GM18508 (cell line): Measurements from ENCODE around the gene ZNF573.
"Not testable (repeated sequence)": the region's sequence is repeated elsewhere in the genome, so short reads cannot be mapped to it uniquely, and the experiment has no call there.

Experiments used
- ATAC-seq: cut with Tn5 transposase; IDR thresholded peaks from one replicate; pipeline ENCODE4 v1.9.1; 2021; ENCODE audit warnings: moderate number of reproducible peaks; ENCODE audit not compliant: insufficient read depth, unreplicated experiment

The ZNF573 gene

DNA sequence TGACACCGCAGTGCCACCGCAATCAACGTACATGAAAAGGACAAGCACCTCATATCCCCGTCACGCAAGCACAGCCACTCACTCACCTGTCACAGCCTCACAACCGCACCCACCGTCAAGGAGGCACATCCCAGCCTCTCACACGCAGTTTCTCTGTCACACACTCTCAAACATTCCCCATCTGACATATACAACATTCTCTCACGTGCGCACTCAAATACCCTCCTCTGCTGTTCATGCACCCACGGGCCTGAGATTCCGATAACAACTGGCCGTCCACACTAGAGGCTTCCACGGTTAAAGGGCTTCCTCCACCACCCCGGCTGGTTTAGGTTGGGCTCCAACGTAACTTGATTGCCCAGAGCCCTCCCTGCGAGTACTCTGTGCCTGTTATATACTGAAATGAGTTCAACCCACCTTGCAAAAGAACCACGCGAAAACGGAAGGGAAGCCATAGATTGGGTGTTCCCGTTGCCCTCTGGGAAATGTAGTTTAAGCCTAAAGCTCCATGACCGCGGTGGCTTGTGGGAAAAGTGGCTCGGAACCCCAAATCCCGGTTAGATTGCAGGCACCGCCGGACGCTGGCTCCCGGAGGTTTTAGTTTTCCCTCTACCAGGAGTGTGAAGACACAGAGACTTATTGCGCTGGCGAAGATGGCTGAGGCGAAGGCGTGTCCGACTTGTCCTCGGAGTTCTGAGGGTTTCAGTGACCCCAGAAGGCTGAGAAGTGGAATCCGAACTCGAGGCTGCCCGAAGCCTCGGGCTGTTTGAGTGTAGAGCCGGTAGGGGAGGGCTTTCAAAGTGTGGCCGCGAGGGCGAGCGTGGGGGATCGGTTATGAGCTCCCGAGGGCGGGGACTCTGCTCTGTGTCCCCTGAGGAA, at the start of gene ZNF573:
ZNF573 (minus strand) TSS at position 460 of the 879 bp plus-strand sequence. CDS start 5,857 bp downstream, outside the sequence.
- ATAC-seq: peak; percentile 68

DNA sequence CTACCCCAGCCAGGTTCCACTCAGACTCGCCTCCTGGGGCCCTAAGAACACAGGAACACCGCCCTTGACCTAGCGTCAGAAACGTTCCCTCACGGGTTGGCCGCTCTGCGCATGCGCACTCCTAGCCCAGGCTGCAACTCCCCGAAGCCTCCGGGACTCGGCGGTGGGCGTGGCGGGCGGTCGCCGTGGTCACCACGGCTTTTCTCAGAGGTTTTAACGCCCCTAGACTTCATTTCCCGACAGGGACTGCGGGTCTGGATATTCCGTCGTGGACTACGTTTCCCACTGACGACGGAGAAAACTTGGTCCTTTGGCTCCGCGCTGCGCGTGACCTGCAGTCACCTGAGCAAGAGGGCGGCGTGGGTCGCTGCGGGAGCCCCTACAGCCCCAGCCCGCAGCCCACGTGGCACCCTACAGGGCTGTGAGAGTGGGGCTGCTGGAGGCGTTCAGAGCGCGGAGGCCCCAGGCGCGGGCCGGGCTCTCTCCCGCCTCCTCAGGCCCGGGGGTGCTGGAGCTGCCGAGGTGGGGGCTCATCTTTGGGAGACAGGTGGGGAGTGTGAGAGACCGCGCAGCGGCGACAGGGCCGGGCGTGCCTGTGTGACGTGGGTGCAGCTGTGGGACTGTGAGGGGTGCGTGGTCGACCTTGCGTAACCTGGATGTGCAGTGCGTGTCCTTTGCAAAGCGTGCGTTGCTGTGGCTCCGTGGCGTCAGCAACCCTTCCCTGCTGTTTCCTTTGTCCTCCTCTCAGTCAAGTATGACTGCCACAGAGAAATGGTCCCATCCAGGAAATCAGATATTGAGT, 38.0 kb upstream of the ZNF573 start:
- ATAC-seq: no peak

DNA sequence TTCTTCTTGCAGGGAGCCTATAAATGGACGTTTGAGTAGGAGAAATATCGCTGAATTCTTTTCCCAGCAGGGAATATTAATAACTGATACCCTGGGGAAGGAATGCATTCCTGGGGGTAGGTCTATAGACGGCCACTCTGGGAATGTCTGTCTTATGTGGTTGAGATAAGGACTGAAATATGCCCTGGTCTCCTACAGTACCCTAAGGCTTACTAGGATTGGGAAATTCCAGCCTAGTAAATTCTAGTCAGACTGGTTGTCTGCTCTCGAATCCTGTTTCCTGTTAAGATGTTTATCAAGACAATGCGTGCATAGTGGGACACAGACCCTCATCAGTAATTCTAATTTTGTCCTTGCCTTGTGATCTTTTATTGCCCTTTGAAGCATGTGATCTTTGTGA, 36.2 kb upstream of the ZNF573 start:
- not testable (repeated sequence) for ATAC-seq

DNA sequence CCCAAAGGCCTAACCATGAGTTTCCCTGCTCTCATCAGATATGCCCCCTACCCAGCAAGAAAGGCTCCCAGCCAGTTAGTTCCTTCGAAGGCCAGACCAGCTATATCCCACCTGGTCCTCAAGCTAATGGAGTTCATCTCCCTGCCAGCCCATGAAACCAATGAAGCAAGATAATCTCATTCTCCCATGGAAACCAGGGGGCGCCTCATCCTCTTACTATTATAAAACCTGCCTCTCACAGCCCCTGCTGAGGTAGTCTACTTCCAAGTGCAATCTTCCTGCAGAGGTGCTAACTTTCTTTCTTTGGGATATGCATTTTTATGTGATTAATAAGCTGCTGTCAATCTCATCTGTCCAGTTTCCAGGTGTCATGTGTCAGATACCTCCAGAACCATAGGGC, 34.0 kb upstream of the ZNF573 start:
- ATAC-seq: no peak

DNA sequence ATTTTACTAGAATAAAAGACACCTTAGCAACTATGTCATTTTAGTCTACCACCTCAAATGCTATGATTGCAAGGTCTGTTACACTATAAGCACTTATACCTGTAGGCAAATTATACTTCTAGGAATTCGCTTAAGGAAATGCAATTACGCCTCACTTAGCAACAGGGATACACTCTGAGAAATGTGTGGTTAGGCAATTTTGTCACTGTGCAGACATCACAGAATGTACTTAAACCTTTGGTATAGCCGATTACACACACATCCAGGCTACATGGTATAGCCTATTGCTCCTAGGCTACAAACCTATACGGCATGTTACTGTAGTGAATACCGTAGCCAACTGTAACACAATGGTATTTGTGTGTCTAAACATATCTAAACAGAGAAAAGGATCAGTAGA, 30.0 kb upstream of the ZNF573 start:
- ATAC-seq: no peak

DNA sequence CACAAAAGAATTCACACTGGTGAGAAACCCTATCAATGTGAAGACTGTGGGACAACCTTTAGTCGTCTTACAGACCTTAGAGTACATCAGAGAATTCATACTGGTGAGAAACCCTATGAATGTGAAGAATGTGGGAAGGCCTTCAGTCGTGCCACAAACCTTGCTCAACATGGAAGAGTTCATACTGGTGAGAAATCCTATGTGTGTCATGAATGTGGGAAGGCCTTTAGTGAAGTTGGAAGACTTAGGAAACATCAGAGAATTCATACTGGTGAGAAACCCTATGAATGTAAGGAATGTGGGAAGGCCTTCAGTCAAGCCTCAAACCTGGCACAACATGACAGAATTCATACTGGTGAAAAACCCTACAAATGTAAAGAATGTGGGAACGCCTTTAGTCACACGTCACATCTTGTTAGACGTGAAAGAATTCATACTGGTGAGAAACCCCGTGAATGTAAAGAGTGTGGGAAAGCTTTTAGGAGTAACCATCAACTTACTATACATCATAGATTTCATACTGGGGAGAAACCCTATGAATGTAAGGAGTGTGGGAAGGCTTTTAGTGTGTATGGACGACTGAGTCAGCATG, 24.0 kb upstream of the ZNF573 start:
- ATAC-seq: no peak

DNA sequence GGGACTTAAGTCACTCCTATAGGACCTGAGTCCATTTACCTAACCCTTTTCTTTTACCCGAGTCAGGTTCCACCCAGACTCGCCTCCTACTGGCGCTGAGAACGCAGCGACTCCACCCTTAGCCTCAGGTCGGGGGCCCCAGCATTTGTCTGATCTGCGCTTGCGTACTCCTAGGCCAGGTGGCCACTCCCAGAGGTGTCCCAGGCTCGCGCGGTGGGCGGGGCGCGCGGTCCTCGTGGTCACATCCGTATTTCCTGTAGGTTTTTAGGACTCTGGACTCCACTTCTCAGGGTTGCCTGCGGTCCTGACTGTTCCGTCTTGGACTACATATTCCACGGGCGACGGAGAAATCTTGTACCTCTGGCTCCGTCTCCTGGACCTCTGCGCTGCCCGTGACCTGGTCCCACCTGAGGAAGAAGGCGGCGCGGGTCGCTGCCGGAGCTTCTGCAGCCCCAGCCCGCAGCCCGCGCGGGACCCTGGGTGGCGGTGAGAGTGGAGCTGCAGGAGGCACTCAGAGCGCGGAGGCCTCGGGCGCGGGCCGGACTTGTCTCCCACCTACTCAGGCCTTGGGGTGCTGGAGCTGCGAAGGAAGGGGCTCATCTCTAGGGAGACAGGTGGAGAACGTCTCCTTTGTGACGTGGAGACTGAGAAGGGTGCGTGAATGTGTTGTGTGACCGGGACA, 11.0 kb upstream of the ZNF573 start:
- no peak for ATAC-seq

DNA sequence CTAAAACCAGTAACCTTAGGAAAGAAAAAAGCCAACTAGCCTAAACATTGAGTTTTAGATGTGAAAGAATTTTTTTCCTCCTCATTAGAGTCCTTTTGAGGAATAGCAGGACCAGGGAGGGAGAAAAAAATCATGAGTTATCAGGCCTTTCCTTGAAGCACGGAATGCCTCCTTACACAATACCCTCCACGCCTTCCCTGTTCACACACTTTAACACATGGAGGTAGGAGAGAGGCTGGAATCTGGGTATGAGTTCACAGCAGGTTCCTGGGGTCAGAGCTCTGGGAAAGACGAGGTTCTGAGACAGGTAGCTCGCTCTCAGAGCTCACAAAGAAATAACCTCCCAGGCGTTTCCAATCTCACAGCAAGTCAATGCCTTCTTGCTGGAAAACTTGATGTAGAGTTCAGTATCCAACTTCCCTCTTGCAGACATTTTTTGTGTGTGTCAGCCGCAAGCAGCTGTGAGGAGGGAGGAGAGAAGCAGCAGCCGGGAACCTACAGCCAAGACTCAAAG, 716 bp downstream of the ZNF573 start:
- ATAC-seq: no peak

DNA sequence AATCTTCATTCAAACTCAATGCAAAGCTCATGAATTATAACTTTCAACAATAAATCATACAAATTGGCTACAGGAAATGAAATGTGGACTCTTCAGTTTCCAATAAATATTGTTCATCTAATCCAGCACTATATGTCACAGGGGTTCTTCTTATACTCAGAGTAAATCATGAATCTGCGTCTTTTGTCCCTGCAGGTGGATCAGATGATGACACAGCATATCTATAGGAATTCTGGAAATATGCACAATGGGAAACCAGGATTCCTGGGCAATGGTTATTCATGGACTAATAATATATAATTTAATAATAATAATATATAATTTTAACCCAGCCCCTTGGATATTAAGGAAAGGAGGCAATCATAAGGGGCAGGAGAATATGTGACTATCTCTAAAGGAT, 8.4 kb downstream of the ZNF573 start:
- no peak for ATAC-seq

DNA sequence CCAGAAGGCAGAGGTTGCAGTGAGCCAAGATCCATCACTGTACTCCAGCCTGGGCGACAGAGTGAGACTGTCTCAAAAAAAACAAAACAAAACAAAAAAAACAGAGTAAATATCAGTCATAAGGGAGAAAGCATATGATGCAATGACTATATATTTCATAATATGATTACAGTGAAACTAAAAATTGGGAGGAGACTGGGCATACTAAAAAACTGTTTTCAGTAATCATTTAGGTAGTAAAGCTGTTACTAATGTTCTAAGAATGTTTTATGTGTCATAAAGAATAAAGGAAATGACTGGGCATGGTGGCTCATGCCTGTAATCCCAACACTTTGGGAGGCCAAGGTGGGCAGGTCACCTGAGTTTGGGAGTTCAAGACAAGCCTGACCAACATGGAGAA, 15.9 kb downstream of the ZNF573 start:
- ATAC-seq: no peak

DNA sequence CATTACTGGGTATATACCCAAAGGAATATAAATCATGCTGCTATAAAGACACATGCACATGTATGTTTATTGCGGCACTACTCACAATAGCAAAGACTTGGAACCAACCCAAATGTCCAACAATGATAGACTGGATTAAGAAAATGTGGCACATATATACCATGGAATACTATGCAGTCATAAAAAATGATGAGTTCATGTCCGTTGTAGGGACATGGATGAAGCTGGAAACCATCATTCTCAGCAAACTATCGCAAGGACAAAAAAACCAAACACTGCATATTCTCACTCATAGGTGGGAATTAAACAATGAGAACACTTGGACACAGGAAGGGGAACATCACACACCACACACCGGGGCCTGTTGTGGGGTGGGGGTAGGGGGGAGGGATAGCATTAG, 21.7 kb downstream of the ZNF573 start:
- not testable (repeated sequence) for ATAC-seq

DNA sequence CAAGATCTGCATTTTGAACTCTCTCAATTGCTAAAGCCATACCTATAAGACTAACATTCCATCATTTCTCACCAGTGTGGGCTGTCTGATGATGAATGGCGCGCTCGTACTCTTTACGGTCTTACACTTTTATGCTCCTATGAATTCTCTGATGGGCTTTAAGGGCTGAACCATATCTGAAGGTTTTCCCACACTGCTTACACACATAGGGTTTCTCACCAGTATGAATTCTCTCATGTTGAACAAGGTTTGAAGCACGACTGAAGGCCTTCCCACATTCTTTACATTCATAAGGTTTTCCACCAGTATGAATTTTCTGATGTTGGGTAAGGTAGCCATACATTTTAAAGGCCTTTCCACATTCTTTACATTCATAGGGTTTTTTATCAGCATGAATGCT, 41.0 kb downstream of the ZNF573 start:
- ATAC-seq: no peak

DNA sequence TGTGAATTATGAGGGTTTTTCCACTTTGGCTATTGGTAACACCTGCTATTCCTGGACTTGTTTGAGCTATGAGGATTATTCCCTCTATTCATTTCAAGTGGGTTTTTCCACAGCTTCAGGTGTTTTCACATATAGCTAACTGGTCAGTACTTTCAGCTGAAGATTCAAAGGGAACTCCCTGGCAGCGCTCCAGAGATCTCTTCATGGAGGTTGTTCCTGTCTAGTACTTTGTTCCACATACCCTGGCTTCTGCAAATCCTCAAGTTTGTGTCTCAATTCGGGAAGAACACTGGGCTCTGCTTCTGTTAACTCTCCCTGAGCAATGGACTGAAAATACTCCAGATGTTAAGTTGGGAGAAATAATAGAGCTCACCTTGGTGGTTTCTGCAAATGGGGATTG, 54.2 kb downstream of the ZNF573 start:
- ATAC-seq: no peak

DNA sequence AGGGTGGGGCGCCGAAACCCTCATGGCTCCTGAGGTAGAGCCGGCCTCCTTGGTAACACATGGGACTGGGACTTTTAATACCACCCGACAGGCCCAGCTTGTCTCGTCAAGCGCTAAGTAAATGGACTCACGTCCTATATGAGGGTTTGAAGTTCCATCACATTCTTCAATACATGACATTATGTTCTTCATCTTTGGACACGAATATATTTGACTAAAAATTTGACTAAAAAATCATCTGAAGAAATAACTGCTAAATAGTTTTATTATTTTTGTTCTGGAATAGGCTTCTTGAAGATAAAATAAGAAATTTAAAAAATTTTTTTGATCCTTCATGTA, 59.5 kb downstream of the ZNF573 start:
- no peak for ATAC-seq

DNA sequence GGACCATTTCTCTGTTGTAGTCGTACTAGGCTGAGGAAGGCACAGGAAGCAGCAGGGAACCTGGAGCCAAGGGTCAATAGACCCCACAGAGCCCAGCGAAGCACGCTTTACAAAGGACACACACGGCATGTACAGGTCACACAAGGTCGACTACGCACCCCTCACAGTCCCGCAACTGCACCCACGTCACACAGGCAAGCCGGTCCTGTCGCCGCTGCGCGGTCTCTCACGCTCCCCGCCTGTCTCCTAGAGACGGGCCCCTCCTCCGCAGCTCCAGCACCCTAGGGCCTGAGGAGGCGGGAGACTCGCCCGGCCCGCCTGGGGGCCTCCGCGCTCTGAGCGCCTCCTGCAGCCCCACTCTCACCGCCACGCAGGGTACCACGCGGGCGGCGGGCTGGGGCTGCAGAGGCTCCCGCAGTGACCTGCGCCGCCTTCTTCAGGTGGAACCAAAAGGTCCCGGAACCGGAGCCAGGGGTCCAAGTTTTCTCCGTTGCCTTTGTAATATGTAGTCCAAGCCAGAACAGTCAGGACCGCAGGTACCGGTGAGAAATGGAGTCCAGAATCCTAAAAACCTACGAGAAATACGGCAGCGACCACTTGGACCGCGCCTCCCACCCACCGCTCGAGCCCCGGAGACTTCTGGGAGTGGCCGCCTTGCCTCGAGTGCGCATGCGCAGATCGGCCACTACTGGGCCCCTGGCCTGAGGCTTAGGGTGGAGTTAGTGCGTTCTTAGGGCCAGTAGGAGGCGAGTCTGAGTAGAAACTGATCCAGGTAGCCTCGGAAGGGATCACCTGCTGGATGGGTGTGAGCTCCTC, 60.1 kb downstream of the ZNF573 start, which contains the start of gene ZNF607:
ZNF607 (minus strand) TSS at position 651 of the 816 bp plus-strand sequence. CDS start 8,143 bp downstream, outside the sequence.
- no peak for ATAC-seq

DNA sequence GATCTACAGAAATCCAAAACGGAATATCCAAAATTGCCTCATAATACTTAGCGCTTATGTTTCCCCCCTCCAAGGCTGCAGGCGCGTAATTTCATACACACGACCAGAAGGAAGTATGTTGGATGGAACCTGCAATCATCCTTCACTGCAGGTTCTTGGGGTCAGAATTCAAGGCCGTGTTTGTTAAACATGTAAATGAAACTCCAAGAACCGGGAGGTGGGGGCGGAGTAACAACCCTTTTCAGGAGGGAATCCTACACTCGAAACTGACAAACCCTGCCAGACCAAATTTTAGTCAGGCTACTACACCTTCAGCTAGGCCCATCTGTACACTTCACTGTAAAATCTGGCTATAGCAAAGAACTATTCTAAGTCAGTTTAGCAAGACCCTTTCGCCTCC, 61.1 kb downstream of the ZNF573 start:
- ATAC-seq: no peak

DNA sequence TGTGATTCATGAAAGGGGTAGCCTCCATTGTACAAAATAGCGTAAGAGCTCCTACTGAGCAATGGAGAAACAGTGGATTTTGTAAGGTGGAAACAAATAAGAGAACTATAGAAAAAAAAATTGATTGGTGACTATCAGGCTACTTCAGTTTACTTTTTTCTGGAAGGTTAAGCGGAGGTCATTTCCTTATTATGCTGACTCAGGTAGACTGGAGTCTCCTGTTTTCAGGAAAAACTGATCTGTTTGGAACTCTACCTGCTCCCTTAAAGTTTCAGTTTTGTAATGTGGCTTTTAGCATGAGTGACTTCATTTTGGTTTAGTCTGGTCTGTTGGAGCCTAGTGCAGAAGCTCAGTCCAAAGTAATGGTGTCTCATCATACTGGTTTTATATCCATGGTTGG, 63.2 kb downstream of the ZNF573 start:
- no peak for ATAC-seq

DNA sequence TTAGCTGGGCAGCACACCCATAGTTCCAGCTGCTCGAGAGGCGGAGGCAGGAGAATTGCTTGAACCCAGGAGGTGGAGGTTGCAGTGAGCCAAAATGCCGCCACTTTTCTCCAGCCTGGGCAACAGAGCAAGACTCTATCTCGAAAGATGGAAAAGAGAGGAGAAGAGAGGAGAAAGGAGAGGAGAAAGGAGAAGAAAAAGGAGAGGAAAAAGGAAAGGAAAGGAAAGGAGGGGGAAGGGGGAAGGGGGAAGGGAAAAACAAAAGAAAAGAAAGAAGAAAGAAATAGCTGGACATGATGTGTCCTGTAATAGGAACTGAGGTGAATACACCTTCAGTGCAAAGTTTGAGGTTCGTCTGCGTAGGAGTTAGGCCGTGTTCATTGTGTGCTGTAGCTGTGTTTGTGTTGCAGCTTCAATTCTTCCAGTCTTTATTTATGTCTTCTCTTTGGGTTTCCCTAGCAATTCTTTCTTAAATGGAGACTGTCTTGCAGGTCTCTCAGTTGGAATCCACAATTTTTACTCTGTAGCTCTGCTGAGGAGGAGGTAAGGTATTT, 73.3 kb downstream of the ZNF573 start:
- no peak for ATAC-seq

DNA sequence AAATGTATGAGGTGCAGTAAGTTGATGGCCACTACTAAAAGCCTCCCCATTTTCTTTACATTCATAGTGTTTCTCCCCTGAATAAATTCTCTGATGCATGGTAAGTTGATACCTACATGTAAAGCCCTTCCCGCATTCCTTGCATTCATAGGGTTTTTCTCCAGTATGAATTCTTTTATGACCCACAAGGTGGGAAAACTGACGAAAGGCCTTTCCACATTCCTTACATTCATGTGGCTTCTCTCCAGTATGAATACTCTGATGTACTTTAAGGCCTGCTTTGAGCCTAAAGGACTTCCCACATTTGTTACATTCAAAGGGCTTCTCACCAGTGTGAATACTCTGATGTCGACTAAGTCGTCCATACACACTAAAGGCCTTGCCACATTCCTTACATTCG, 80.3 kb downstream of the ZNF573 start:
- ATAC-seq: no peak
